GM12878 (cell line): ENCODE measurements around the gene NPEPPS. TPM values are rescaled to one million over a fixed set of nuclear protein-coding genes. Genes with fewer than 3 reads are reported as not detected.

Experiments used
- ATAC-seq: fragments of 200-7000 bp; cut with Tn5 transposase; 3 replicates; pipeline ENCODE4 v1.9.1; 2020; ENCODE audit warnings: mild to moderate bottlenecking, moderate library complexity
- BruUV-seq: library from RNA; stranded (reverse); fragments of 400-500 nt; replicated peaks from 2 replicates; lab custom pipeline; 2021; lab: Mats Ljungman, UMichigan
- CTCF ChIA-PET: fragments of 300-600 bp; sonication (Branson Sonifier 250); formaldehyde crosslinking; extraction: SDS; loops from one replicate; lab custom pipeline; 2021; ENCODE audit warnings: inconsistent platforms; lab: Yijun Ruan, JAX
- POLR2A ChIA-PET: fragments of 350-600 bp; formaldehyde crosslinking; extraction: SDS; loops from one replicate; lab custom pipeline; 2021; ENCODE audit warnings: inconsistent platforms; lab: Charles Lee
- RAD21 ChIA-PET: fragments of 300-600 bp; sonication (Branson Sonifier 250); formaldehyde crosslinking; loops from one replicate; lab custom pipeline; 2023; ENCODE audit warnings: antibody characterized with exemption; ENCODE audit not compliant: unreplicated experiment; lab: Charles Lee
- SMC1A ChIA-PET: fragments of 300-600 bp; sonication (Branson Sonifier 250); formaldehyde crosslinking; loops from one replicate; lab custom pipeline; 2023; ENCODE audit not compliant: unreplicated experiment, uncharacterized antibody; lab: Charles Lee
- DNase-seq: peaks from one replicate; pipeline ENCODE4 v3.0.0-alpha.2; 2011; ENCODE audit warnings: low read depth, low spot score
- FAIRE-seq: peaks from 3 replicates; lab custom pipeline; 2011; peaks lifted over from hg19 to GRCh38; lab: Jason Lieb, UNC
- H2AFZ ChIP-seq: 2 replicates; pipeline ENCODE4 v1.6.0; 2011; ENCODE audit warnings: low read depth, low read length, control low read depth; ENCODE audit not compliant: control insufficient read depth
- H3K27ac ChIP-seq: 2 replicates; pipeline ENCODE4 v1.5.1; 2011; ENCODE audit warnings: control low read depth; ENCODE audit not compliant: control insufficient read depth, insufficient read depth
- H3K27me3 ChIP-seq, 2 experiments: replicated peaks in 1 of 2; 2 replicates each; pipeline versions ENCODE4 v1.6.0 to v1.6.1; 2011; ENCODE audit warnings: low read length in 1 of 2; ENCODE audit not compliant: control insufficient read depth in 2 of 2, insufficient read depth in 2 of 2
- H3K36me3 ChIP-seq, 2 experiments: 2 replicates each; pipeline ENCODE4 v1.5.1; 2011; ENCODE audit warnings: low read length in 1 of 2; ENCODE audit not compliant: control insufficient read depth in 2 of 2, insufficient read depth in 2 of 2
- H3K4me1 ChIP-seq: 2 replicates; pipeline ENCODE4 v1.6.1; 2011; ENCODE audit warnings: mild to moderate bottlenecking, low read length, moderate library complexity, mixed read lengths; ENCODE audit not compliant: control insufficient read depth, insufficient read depth
- H3K4me2 ChIP-seq: 2 replicates; pipeline ENCODE4 v1.6.0; 2011; ENCODE audit warnings: control low read depth; ENCODE audit not compliant: control insufficient read depth, insufficient read depth
- H3K4me3 ChIP-seq: fragments of 200-600 bp; sonication (generic); 2 replicates; pipeline ENCODE4 v1.5.1; 2016
- H3K79me2 ChIP-seq: 2 replicates; pipeline ENCODE4 v1.6.0; 2011; ENCODE audit warnings: low read length; ENCODE audit not compliant: control insufficient read depth, insufficient read depth
- H3K9ac ChIP-seq: 2 replicates; pipeline ENCODE4 v1.8.0; 2011; ENCODE audit warnings: low read length, control low read depth, mixed read lengths; ENCODE audit not compliant: control insufficient read depth, insufficient read depth
- H3K9me3 ChIP-seq: replicated peaks from 3 replicates; pipeline ENCODE4 v1.5.1; 2011; ENCODE audit warnings: mild to moderate bottlenecking, low read length; ENCODE audit not compliant: control insufficient read depth, insufficient read depth
- H4K20me1 ChIP-seq: 2 replicates; pipeline ENCODE4 v1.6.0; 2011; ENCODE audit not compliant: control insufficient read depth, insufficient read depth
- BCL11A ChIP-seq: IDR thresholded peaks from 2 replicates; pipeline ENCODE4 v1.6.1; 2011; ENCODE audit warnings: low read depth, low read length
- CBX3 ChIP-seq: fragments of 200-600 bp; sonication (generic); IDR thresholded peaks from 2 replicates; pipeline ENCODE4 v1.6.1; 2016; ENCODE audit warnings: low read depth, borderline replicate concordance
- KAT2A ChIP-seq: conservative IDR thresholded peaks from 2 replicates; pipeline ENCODE4 v1.6.1; 2011; ENCODE audit warnings: low read depth, low read length; ENCODE audit not compliant: control insufficient read depth
- LARP7 ChIP-seq: fragments of 450-650 bp; IDR thresholded peaks from 2 replicates; pipeline ENCODE4 v1.6.1; 2017; ENCODE audit warnings: mild to moderate bottlenecking
- PML ChIP-seq: IDR thresholded peaks from 2 replicates; pipeline ENCODE4 v1.6.1; 2012; ENCODE audit warnings: low read length, inconsistent platforms
- SP1 ChIP-seq: IDR thresholded peaks from one replicate; pipeline ENCODE4 v1.6.1; 2011; ENCODE audit warnings: low read depth, low read length
- TCF3 ChIP-seq: IDR thresholded peaks from 2 replicates; pipeline ENCODE4 v1.6.1; 2012; ENCODE audit warnings: low read depth, mild to moderate bottlenecking, low read length, borderline replicate concordance; ENCODE audit not compliant: insufficient read depth
- ZNF207 ChIP-seq: fragments of 450-650 bp; IDR thresholded peaks from 2 replicates; pipeline ENCODE4 v1.6.1; 2014; ENCODE audit warnings: antibody characterized with exemption, mild to moderate bottlenecking, borderline replicate concordance
- WGBS: methylation state at CpG from one replicate; pipeline ENCODE4 v1.1.6; 2016; ENCODE audit warnings: low lambda C conversion rate; ENCODE audit not compliant: insufficient replicate concordance, insufficient coverage; ENCODE audit errors: missing lambda C conversion rate; 5-methylcytosine and 5-hydroxymethylcytosine counted together
- in situ Hi-C: fragments of 300-500 bp; cut with MboI; formaldehyde crosslinking; loops from 9 replicates; pipeline ENCODE4 v1.14.3; 2018; ENCODE audit warnings: mixed read lengths
- intact Hi-C: fragments of 100-400 bp; cut with micrococcal nuclease; formaldehyde crosslinking; loops from one replicate; pipeline ENCODE4 v1.14.2; 2022; ENCODE audit not compliant: unreplicated experiment
- polyA plus RNA-seq, 11 experiments: library from polyadenylated mRNA; depleted of rRNA in 4 of 11; unstranded in 6 of 11; stranded (reverse) in 5 of 11; fragments of >200 nt; fragmentation: Nextera tagmentation in 4 of 11; fragmentation: Illumina TruSeq in 1 of 11; extraction: Ambion mirVana in 4 of 11; extraction: Trizol in 1 of 11; gene quantifications; 1 replicate in 1 of 11; 2 replicates in 10 of 11; pipeline versions ENCODE4 v1.2.1 to v1.2.3, GENCODE V29; 2011 to 2016; ENCODE audit warnings: inconsistent platforms in 2 of 11, missing spikeins in 2 of 11, low read depth in 1 of 11
- total RNA-seq, 4 experiments: library from RNA; depleted of rRNA in 3 of 4; stranded (reverse); fragments of >200 nt in 3 of 4; fragmentation: Illumina TruSeq in 1 of 4; extraction: Trizol in 1 of 4; gene quantifications; 2 replicates each; pipeline versions ENCODE4 v1.2.1 to v1.2.3, GENCODE V29; 2013 to 2021
- TF ChIP-seq, protein P1 (sequence below): IDR thresholded peaks from 2 replicates; pipeline ENCODE4 v1.6.1; 2011; ENCODE audit warnings: borderline replicate concordance, low read depth, mild to moderate bottlenecking, moderate library complexity, mixed read lengths, low read length; ENCODE audit not compliant: insufficient read depth; ENCODE audit errors: extremely low read length
- TF ChIP-seq, protein P2 (sequence below): IDR thresholded peaks from 2 replicates; pipeline ENCODE4 v1.6.1; 2011; ENCODE audit warnings: borderline replicate concordance, low read depth, mild to moderate bottlenecking, moderate library complexity, low read length; ENCODE audit not compliant: insufficient read depth, poor library complexity, severe bottlenecking
- TF ChIP-seq, protein P3 (sequence below): fragments of 450-650 bp; IDR thresholded peaks from 2 replicates; pipeline ENCODE4 v1.6.1; 2017; ENCODE audit warnings: low read depth, mild to moderate bottlenecking, moderate library complexity
- TF ChIP-seq, protein P4 (sequence below): fragments of 450-650 bp; IDR thresholded peaks from 2 replicates; pipeline ENCODE4 v1.6.1; 2017; ENCODE audit warnings: mild to moderate bottlenecking, low read depth, inconsistent platforms; ENCODE audit not compliant: poor library complexity, severe bottlenecking

NPEPPS gene
- total and polyA plus RNA-seq, 10 of the 15 experiments (the other 5 are each of a cell fraction or from before 2014, with no cell fraction given): 25.8 to 214 (median 64.6) TPM

DNA sequence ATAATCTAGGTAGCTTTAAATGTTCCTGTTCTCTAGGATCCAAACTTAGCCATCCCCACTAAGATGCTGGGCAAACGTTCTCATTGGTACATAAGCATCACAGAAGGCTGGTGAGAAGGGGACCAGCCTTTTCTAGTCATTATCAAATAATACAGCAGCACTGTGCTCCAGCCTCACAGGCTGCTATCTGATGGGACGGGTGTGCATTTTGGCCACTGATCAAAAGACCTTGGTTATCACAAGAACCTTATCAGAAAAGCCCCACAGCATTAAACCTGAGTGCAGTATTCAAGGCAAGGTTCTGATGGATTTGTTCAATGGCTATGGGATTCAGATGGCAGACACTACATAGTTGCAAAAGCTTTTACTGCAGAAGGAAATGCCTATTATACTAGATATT lies 99.7 kb downstream of the NPEPPS start (continued):
- TF ChIP-seq, protein P1, sequence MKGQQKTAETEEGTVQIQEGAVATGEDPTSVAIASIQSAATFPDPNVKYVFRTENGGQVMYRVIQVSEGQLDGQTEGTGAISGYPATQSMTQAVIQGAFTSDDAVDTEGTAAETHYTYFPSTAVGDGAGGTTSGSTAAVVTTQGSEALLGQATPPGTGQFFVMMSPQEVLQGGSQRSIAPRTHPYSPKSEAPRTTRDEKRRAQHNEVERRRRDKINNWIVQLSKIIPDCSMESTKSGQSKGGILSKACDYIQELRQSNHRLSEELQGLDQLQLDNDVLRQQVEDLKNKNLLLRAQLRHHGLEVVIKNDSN: no peak
- TF ChIP-seq PML (no peak), ZNF207 (no peak)

DNA sequence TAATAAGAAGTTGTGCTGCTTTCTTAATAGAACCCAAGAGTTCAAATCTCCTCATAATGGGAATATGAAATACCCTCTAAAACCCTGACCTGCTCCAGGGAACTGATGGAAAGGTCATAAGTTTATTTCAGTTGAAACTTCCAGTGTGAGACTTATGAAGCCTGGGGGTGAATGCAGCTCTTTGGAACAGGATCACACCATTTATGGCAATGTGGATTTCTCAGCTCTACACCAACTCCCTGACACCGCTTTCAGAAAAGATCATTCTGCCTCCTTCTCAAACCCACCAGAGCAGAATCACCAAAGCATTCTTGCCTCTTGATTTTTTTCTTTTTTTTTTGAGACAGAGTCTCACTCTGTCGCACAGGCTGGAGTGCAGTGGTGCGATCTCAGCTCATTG lies 102.1 kb downstream of the NPEPPS start:
- Histone ChIP-seq H3K36me3 (peaks cover 0 to 4% of the 10 kb centered on the region in 2 experiments; a peak in 1 of 4 replicates), H2AFZ (no peak overlapping the region), H3K4me2 (no peak overlapping the region), H3K27me3 (no peaks in the 10 kb centered on the region), H3K79me2 (no peaks in the 10 kb centered on the region), H3K27ac (no peak overlapping the region), H3K9me3 (no peaks in the 10 kb centered on the region), H4K20me1 (no peaks in the 10 kb centered on the region), H3K4me1 (no peaks in the 10 kb centered on the region), H3K9ac (no peak overlapping the region), H3K4me3 (no peak overlapping the region)
- DNase-seq (no peak), FAIRE-seq (no peak), ATAC-seq (no peak)
- CTCF ChIA-PET: interaction anchor here (0.7 kb wide), 1 partner anchor 17 kb away, joined by 3 read pairs; no protein-coding TSS in a partner anchor
- RAD21 ChIA-PET: interaction anchor here (1.9 kb wide), 1 partner anchor 16 kb away, joined by 5 read pairs; the partner anchor contains the start of gene KPNB1
- no TSS peak for BruUV-seq
- WGBS: 95% methylated on average over 3 of the region's 3 CpGs
- intact Hi-C loops: no loop called here
- SMC1A ChIA-PET: interaction anchor here (1.2 kb wide), 1 partner anchor 15 kb away, joined by 3 read pairs; no protein-coding TSS in a partner anchor
- POLR2A ChIA-PET: no interaction called here
- in situ Hi-C loops: no loop called here
- TF ChIP-seq BCL11A (no peak), SP1 (no peak), KAT2A (no peak), CBX3 (no peak), TCF3 (no peak), LARP7 (no peak)
- TF ChIP-seq, protein P2, sequence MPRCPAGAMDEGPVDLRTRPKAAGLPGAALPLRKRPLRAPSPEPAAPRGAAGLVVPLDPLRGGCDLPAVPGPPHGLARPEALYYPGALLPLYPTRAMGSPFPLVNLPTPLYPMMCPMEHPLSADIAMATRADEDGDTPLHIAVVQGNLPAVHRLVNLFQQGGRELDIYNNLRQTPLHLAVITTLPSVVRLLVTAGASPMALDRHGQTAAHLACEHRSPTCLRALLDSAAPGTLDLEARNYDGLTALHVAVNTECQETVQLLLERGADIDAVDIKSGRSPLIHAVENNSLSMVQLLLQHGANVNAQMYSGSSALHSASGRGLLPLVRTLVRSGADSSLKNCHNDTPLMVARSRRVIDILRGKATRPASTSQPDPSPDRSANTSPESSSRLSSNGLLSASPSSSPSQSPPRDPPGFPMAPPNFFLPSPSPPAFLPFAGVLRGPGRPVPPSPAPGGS: no peak
- TF ChIP-seq, protein P3, sequence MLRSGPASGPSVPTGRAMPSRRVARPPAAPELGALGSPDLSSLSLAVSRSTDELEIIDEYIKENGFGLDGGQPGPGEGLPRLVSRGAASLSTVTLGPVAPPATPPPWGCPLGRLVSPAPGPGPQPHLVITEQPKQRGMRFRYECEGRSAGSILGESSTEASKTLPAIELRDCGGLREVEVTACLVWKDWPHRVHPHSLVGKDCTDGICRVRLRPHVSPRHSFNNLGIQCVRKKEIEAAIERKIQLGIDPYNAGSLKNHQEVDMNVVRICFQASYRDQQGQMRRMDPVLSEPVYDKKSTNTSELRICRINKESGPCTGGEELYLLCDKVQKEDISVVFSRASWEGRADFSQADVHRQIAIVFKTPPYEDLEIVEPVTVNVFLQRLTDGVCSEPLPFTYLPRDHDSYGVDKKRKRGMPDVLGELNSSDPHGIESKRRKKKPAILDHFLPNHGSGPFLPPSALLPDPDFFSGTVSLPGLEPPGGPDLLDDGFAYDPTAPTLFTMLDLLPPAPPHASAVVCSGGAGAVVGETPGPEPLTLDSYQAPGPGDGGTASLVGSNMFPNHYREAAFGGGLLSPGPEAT: no peak
- TF ChIP-seq, protein P4, sequence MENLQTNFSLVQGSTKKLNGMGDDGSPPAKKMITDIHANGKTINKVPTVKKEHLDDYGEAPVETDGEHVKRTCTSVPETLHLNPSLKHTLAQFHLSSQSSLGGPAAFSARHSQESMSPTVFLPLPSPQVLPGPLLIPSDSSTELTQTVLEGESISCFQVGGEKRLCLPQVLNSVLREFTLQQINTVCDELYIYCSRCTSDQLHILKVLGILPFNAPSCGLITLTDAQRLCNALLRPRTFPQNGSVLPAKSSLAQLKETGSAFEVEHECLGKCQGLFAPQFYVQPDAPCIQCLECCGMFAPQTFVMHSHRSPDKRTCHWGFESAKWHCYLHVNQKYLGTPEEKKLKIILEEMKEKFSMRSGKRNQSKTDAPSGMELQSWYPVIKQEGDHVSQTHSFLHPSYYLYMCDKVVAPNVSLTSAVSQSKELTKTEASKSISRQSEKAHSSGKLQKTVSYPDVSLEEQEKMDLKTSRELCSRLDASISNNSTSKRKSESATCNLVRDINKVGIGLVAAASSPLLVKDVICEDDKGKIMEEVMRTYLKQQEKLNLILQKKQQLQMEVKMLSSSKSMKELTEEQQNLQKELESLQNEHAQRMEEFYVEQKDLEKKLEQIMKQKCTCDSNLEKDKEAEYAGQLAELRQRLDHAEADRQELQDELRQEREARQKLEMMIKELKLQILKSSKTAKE: no peak
